Fibroblast of villous mesenchyme (primary cell): ENCODE results near the gene ERGIC2. TPM values are rescaled to one million over a fixed set of nuclear protein-coding genes. Genes with fewer than 3 reads are reported as not detected.

Source experiments
- DNase-seq: peaks from one replicate; pipeline ENCODE4 v3.0.0-alpha.2; 2010; ENCODE audit warnings: low read depth
- H3K4me3 ChIP-seq: 2 replicates; pipeline ENCODE4 v1.5.1; 2011; ENCODE audit warnings: low read depth, mild to moderate bottlenecking, low read length
- total RNA-seq: library from RNA; depleted of rRNA; stranded (reverse); fragments of >200 nt; gene quantifications from 2 replicates; pipeline ENCODE4 v1.2.3, GENCODE V29; 2012
- TF ChIP-seq, protein P1 (sequence below): IDR thresholded peaks from 2 replicates; pipeline ENCODE4 v1.5.1; 2012; ENCODE audit warnings: low read depth, mild to moderate bottlenecking, low read length; ENCODE audit not compliant: insufficient read depth

The ERGIC2 gene
- total RNA-seq, 1 donor, result 90.7 TPM

GRCh38 chr12:29343022-29343799 lies 37.8 kb downstream of the ERGIC2 start:
- no peak overlapping the region for H3K4me3 ChIP-seq
- TF ChIP-seq, protein P1, sequence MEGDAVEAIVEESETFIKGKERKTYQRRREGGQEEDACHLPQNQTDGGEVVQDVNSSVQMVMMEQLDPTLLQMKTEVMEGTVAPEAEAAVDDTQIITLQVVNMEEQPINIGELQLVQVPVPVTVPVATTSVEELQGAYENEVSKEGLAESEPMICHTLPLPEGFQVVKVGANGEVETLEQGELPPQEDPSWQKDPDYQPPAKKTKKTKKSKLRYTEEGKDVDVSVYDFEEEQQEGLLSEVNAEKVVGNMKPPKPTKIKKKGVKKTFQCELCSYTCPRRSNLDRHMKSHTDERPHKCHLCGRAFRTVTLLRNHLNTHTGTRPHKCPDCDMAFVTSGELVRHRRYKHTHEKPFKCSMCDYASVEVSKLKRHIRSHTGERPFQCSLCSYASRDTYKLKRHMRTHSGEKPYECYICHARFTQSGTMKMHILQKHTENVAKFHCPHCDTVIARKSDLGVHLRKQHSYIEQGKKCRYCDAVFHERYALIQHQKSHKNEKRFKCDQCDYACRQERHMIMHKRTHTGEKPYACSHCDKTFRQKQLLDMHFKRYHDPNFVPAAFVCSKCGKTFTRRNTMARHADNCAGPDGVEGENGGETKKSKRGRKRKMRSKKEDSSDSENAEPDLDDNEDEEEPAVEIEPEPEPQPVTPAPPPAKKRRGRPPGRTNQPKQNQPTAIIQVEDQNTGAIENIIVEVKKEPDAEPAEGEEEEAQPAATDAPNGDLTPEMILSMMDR, result no peak
- DNase-seq, result no peak

DNA sequence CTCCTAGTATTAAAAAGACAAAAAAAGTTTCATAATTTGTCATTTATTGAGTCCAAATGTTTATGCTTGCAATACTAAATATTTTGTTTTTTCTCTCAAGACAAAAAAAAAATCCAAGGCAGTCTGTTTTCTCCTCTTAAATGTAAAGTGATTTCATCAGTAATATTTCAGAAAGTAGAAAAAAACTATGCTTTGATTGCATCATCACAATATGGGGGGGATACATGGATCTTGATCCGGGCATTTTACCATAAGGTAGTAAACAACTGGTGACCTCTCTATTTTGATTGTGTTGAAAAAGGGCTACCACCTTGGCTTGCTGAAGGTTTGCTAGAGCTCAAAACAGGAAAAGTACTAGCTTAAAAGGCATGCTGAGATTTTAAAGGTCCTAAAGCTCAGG lies 43.6 kb downstream of the ERGIC2 start:
- no peak for DNase-seq
- TF ChIP-seq, protein P1, result no peak
- H3K4me3 ChIP-seq, result no peak overlapping the region

DNA sequence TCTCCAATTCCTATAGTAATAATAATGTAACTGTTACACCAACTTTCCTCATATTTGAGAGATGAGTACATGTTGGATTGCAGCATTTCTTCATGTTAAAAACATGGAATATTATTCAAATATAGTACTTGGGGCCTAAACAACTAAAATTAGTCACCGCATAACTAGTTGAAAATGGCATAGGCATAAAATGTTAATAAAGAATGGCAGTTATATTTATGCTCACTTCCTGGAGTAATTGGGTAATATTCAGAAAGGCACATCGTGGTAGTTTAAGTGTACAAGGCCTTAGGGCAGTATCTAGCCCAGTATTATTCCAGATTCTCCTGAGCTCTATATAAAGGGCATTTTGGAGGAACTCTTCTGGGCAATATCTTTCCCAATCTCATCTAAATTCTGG lies 46.0 kb downstream of the ERGIC2 start:
- TF ChIP-seq, protein P1, result no peak

GRCh38 chr12:29333178-29333577 lies 47.8 kb downstream of the ERGIC2 start:
- no peak overlapping the region for H3K4me3 ChIP-seq
- TF ChIP-seq, protein P1, result no peak
- peak; percentile 83 for DNase-seq

More for the DNA sequence above, 46.0 kb downstream of the ERGIC2 start:
- no peak overlapping the region for H3K4me3 ChIP-seq
- peak; percentile 19 for DNase-seq

- no peak overlapping the region for H3K4me3 ChIP-seq
- DNase-seq, result no peak
- TF ChIP-seq, protein P1, result no peak
These were observed 51.6 kb downstream of the ERGIC2 start for GRCh38 chr12:29329411-29329810.

- no peak overlapping the region for H3K4me3 ChIP-seq
- DNase-seq, result no peak
- TF ChIP-seq, protein P1, result no peak
These were observed 58.8 kb downstream of the ERGIC2 start for GRCh38 chr12:29322157-29322556.
